Measurements from ENCODE around the gene SLC24A4.

Gene SLC24A4

DNA sequence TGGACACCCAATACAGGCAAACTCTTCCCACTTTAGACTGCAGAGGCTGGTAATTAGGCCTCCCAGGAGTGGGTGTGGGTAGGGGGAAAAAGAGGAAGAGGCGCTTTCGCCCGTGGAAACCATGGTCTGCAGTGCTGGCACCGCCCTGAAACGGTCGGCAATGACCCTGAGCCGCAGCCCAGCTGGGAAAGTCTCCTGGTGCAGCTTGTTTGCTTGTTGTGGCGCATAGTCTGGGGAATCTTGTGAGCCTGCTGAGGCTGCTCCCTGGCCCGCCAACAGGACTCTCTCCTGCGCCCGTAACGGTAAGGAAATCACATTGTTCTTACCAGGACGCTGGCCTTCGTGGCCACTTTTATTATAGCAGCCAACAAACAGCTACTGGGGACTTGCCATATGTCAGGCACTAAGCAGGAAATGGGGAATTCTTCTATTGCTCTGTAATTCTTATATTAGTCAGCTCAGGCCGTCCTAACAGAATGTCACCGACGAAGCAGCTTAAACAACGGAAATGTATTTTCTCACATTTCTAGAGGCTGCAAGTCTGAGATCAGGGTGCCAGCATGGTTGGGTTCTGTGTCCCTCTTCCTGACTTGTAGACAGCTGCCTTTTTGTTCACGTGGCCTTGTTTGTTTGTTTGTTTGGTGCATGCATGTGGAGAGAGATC lies 138.1 kb downstream of the SLC24A4 start:
- DNase-seq = peak; percentile 57
- TF ChIP-seq, protein P1, sequence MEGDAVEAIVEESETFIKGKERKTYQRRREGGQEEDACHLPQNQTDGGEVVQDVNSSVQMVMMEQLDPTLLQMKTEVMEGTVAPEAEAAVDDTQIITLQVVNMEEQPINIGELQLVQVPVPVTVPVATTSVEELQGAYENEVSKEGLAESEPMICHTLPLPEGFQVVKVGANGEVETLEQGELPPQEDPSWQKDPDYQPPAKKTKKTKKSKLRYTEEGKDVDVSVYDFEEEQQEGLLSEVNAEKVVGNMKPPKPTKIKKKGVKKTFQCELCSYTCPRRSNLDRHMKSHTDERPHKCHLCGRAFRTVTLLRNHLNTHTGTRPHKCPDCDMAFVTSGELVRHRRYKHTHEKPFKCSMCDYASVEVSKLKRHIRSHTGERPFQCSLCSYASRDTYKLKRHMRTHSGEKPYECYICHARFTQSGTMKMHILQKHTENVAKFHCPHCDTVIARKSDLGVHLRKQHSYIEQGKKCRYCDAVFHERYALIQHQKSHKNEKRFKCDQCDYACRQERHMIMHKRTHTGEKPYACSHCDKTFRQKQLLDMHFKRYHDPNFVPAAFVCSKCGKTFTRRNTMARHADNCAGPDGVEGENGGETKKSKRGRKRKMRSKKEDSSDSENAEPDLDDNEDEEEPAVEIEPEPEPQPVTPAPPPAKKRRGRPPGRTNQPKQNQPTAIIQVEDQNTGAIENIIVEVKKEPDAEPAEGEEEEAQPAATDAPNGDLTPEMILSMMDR (IDR thresholded peaks at IDR 0.05; ENCODE audit: low read depth, low read length, missing control alignments) = peak; percentile 1
- in situ Hi-C loops (cut with HindIII; ENCODE audit: low pct_ligation_motif_present, low sequenced_read_pairs) = no loop called here
- H3K27me3 ChIP-seq (replicated peaks) = no peaks in the 10 kb centered on the region
- peak overlapping the region; percentile 15 for H3K27ac ChIP-seq
- H3K4me3 ChIP-seq (ENCODE audit: low read depth, low read length) = no peak overlapping the region
- no peaks in the 10 kb centered on the region for H3K36me3 ChIP-seq (replicated peaks)

DNA sequence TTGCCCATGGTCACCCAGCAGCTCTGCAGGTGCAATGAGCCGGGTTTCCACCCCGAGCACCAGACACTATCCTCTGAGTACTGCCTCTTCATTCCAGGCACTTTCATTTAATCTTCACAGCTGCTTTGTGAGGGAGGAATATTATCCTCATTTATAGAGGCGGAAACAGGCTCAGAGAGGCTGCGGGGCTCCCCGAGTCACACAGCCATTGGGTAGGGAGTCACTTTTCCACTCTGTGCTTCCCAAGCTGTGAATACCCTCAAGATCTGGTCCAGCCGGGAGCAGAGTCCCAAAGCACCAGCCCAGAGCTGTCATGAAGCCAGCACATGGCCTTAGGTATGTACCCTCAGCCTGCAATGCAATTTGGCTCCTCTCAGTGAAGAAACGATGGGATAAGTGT lies 138.9 kb downstream of the SLC24A4 start:
- H3K4me3 ChIP-seq (ENCODE audit: low read depth, low read length) = no peak overlapping the region
- no peaks in the 10 kb centered on the region for H3K36me3 ChIP-seq (replicated peaks)
- no peak overlapping the region for H3K27ac ChIP-seq
- H3K27me3 ChIP-seq (replicated peaks) = no peaks in the 10 kb centered on the region
- in situ Hi-C loops (cut with HindIII; ENCODE audit: low pct_ligation_motif_present, low sequenced_read_pairs) = no loop called here
- no peak for DNase-seq
- TF ChIP-seq, protein P1 (IDR thresholded peaks at IDR 0.05; ENCODE audit: low read depth, low read length, missing control alignments) = no peak

DNA sequence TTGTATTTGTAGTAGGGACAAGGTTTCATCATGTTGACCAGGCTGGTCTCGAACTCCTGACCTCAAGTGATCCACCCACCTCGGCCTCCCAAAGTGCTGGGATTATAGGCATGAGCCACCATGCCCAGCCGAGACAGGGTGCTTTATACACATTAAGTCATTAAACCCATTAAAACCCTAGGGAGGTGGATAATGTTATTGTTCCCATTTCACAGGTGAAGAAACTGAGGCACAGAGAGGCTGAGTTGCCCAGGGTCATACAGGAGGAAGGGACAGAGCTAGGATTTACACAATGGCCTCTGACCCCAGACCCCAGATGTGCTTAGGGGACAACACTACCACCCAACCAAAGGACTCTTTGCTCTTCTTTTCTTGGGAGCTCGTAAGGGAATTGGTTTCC lies 139.6 kb downstream of the SLC24A4 start:
- no peak overlapping the region for H3K4me3 ChIP-seq (ENCODE audit: low read depth, low read length)
- H3K27me3 ChIP-seq (replicated peaks) = no peaks in the 10 kb centered on the region
- in situ Hi-C loops (cut with HindIII; ENCODE audit: low pct_ligation_motif_present, low sequenced_read_pairs) = no loop called here
- H3K36me3 ChIP-seq (replicated peaks) = no peaks in the 10 kb centered on the region
- H3K27ac ChIP-seq = no peak overlapping the region
- no peak for DNase-seq
- TF ChIP-seq, protein P1 (IDR thresholded peaks at IDR 0.05; ENCODE audit: low read depth, low read length, missing control alignments) = no peak

DNA sequence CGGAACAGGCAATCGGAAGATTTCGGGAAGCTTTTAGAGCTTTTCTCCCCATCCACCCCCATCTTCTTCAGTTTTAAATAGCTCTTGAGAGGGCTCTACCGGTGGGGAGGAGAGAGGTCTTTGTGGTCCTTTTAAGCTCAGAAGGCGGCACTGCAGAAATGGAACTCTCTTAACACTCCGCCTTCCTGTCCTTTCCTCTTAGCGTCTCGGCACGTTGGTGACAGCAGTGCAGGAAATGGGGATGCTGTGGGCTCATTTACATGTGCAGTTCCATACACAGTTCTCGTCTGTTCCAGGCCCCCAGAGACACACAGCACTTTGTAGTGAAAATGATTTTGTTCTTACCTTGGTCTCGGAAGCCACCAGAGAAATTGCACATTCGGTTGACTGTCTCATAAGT lies 140.2 kb downstream of the SLC24A4 start:
- no peak for DNase-seq
- Histone ChIP-seq H3K36me3 (replicated peaks) (no peaks in the 10 kb centered on the region), H3K27me3 (replicated peaks) (no peaks in the 10 kb centered on the region), H3K4me3 (ENCODE audit: low read depth, low read length) (no peak overlapping the region), H3K27ac (no peak overlapping the region)
- TF ChIP-seq, protein P1 (IDR thresholded peaks at IDR 0.05; ENCODE audit: low read depth, low read length, missing control alignments) = no peak
- in situ Hi-C loops (cut with HindIII; ENCODE audit: low pct_ligation_motif_present, low sequenced_read_pairs) = no loop called here

DNA sequence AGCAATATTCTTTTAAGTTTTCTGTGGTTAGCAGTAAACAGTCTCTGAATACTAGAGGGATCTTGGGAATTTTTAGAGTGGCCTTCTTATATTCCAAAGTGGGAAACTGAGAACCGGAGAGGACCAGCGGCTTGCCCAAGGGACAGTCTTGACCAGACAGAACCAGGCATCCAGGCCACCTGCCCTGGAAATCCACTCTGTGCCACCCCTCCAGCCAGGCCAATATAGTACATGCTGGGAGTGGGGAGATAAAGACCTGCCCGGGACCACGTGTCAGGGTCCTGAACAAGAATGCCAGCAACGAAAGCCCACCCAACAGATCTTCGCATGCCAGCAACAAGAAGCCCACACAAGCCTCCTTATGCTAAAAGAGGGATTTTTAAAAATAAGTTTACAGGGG lies 141.2 kb downstream of the SLC24A4 start:
- no peak overlapping the region for H3K4me3 ChIP-seq (ENCODE audit: low read depth, low read length)
- no peak for DNase-seq
- H3K36me3 ChIP-seq (replicated peaks) = no peaks in the 10 kb centered on the region
- H3K27ac ChIP-seq = no peak overlapping the region
- in situ Hi-C loops (cut with HindIII; ENCODE audit: low pct_ligation_motif_present, low sequenced_read_pairs) = no loop called here
- no peaks in the 10 kb centered on the region for H3K27me3 ChIP-seq (replicated peaks)
- TF ChIP-seq, protein P1 (IDR thresholded peaks at IDR 0.05; ENCODE audit: low read depth, low read length, missing control alignments) = no peak

DNA sequence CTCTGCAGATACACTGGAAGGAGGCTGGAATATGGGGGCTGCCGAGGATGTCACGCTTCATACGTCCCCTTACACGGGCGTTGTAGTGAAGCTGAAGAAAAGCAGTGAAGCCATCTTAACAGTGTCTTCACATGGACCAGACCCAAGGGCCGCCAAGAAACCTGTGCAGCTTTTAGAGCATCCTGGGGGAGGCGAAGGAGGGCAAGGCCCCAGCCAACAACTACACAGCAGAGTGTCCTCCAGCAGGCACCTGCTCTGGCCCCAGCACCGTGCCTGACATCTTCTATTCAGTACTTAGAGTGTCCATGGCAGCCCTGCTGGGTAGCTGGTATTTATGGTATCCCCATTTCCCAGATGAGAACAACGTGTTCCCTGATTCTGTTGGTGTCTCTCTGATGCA lies 141.8 kb downstream of the SLC24A4 start:
- Histone ChIP-seq H3K27ac (no peak overlapping the region), H3K4me3 (ENCODE audit: low read depth, low read length) (no peak overlapping the region), H3K27me3 (replicated peaks) (no peaks in the 10 kb centered on the region), H3K36me3 (replicated peaks) (no peaks in the 10 kb centered on the region)
- no peak for DNase-seq
- TF ChIP-seq, protein P1 (IDR thresholded peaks at IDR 0.05; ENCODE audit: low read depth, low read length, missing control alignments) = no peak
- in situ Hi-C loops (cut with HindIII; ENCODE audit: low pct_ligation_motif_present, low sequenced_read_pairs) = no loop called here

Measured in brain microvascular endothelial cell (primary cell).